HepG2 (cell line): ENCODE measurements around the gene TF. TPM values are rescaled to one million over a fixed set of nuclear protein-coding genes. Genes with fewer than 3 reads are reported as not detected.
A peak's percentile ranks its signal among the peaks of the same experiment; 100 is the strongest.

Experiments used
- AKNA ChIP-seq: sonication (generic); formaldehyde crosslinking; IDR thresholded peaks from 2 replicates; pipeline ENCODE4 v1.4.0; 2020; ENCODE audit warnings: missing genetic modification reagents, borderline replicate concordance
- CEBPZ ChIP-seq: IDR thresholded peaks from 2 replicates; pipeline ENCODE4 v1.6.1; 2012; ENCODE audit warnings: low read length, improper control_type of control experiment
- HIC2 ChIP-seq: sonication (generic); formaldehyde crosslinking; IDR thresholded peaks from 2 replicates; pipeline ENCODE4 v1.9.0; 2022; ENCODE audit warnings: low read depth, missing genetic modification reagents
- MAFG ChIP-seq: sonication (generic); formaldehyde crosslinking; IDR thresholded peaks from 2 replicates; pipeline ENCODE4 v1.5.1; 2020; ENCODE audit warnings: mild to moderate bottlenecking, missing genetic modification reagents
- MBD4 ChIP-seq: IDR thresholded peaks from 2 replicates; pipeline ENCODE4 v1.6.1; 2012; ENCODE audit warnings: low read length, inconsistent platforms, borderline replicate concordance
- REL ChIP-seq: sonication (generic); formaldehyde crosslinking; conservative IDR thresholded peaks from 2 replicates; pipeline ENCODE4 v1.8.0; 2022; ENCODE audit warnings: mild to moderate bottlenecking, missing genetic modification reagents, moderate library complexity
- REST ChIP-seq, 2 experiments: IDR thresholded peaks; 2 replicates each; pipeline ENCODE4 v1.6.1; 2011 to 2012; ENCODE audit warnings: low read length in 2 of 2, borderline replicate concordance in 1 of 2, low read depth in 1 of 2, mild to moderate bottlenecking in 1 of 2, moderate library complexity in 1 of 2
- SMC3 ChIP-seq: IDR thresholded peaks from 2 replicates; pipeline ENCODE4 v1.6.1; 2011; ENCODE audit warnings: low read length, improper control_type of control experiment
- SRF ChIP-seq: IDR thresholded peaks from 2 replicates; pipeline ENCODE4 v1.6.1; 2011; ENCODE audit warnings: mild to moderate bottlenecking, low read depth, low read length, moderate library complexity
- TEF ChIP-seq: sonication (generic); formaldehyde crosslinking; IDR thresholded peaks from 2 replicates; pipeline ENCODE4 v1.5.0; 2020; ENCODE audit warnings: missing genetic modification reagents
- ZNF180 ChIP-seq: sonication (generic); formaldehyde crosslinking; IDR thresholded peaks from 2 replicates; pipeline ENCODE4 v1.4.0; 2020; ENCODE audit warnings: low read depth, missing genetic modification reagents, borderline replicate concordance
- ZNF484 ChIP-seq: sonication (generic); formaldehyde crosslinking; IDR thresholded peaks from 2 replicates; pipeline ENCODE4 v1.5.1; 2020; ENCODE audit warnings: mild to moderate bottlenecking, low read depth, missing genetic modification reagents, borderline replicate concordance
- ZNF564 ChIP-seq: sonication (generic); formaldehyde crosslinking; IDR thresholded peaks from 2 replicates; pipeline ENCODE4 v1.8.1; 2023; ENCODE audit warnings: mild to moderate bottlenecking, missing genetic modification reagents
- polyA plus RNA-seq, 8 experiments: library from polyadenylated mRNA; depleted of rRNA in 3 of 8; stranded (reverse) in 7 of 8; unstranded in 1 of 8; fragments of >200 nt; fragmentation: Illumina TruSeq in 4 of 8; extraction: Trizol in 4 of 8; gene quantifications; 2 replicates each; pipeline versions ENCODE4 v1.2.1 to v1.2.3, GENCODE V29; 2011 to 2016; ENCODE audit warnings: low read depth in 4 of 8, missing spikeins in 1 of 8, mixed read lengths in 1 of 8; ENCODE audit not compliant: insufficient read depth in 1 of 8
- total RNA-seq, 5 experiments: library from RNA; depleted of rRNA; stranded (reverse); fragments of >200 nt; fragmentation: Illumina TruSeq; extraction: Trizol; gene quantifications; 2 replicates each; pipeline ENCODE4 v1.2.3, GENCODE V29; 2016; ENCODE audit warnings: low read depth in 1 of 5

The TF gene
- total and polyA plus RNA-seq, 2 of the 13 experiments (the other 11 are each of a cell fraction or from before 2014, with no cell fraction given), result 10,074 to 11,821 TPM

- TF ChIP-seq HIC2 (no peak), MAFG (no peak), TEF (CRISPR knock-in tag) (no peak), REL (CRISPR knock-in tag) (no peak), CEBPZ (no peak), SRF (no peak), ZNF180 (CRISPR knock-in tag) (no peak), MBD4 (no peak), REST (IDR thresholded peaks at IDR 0.05; ENCODE audit: borderline replicate concordance in 1 of 2, low read depth in 1 of 2, low read length in 2 of 2) (no peak), ZNF484 (no peak), SMC3 (peak; percentile 62), AKNA (no peak), ZNF564 (CRISPR knock-in tag) (no peak)
These were observed 1.9 kb downstream of the TF start (continued) for GRCh38 chr3:133747907-133748639.
